Thoracic aorta (tissue), 2 donors: ENCODE measurements around the gene ATL2. TPM values are rescaled to one million over a fixed set of nuclear protein-coding genes. Genes with fewer than 3 reads are reported as not detected.
"Not testable (repeated sequence)": the region's sequence is repeated elsewhere in the genome, so short reads cannot be mapped to it uniquely, and the experiment has no call there.

Experiments
- ATAC-seq: fragments of 150-250 bp; one replicate; pipeline ENCODE4 v1.8.0; 2017; ENCODE audit warnings: low read depth; ENCODE audit not compliant: insufficient number of reproducible peaks, low FRiP score
- DNase-seq: peaks from one replicate; pipeline ENCODE4 v3.0.0-alpha.2; 2020; ENCODE audit warnings: low spot score
- H3K27ac ChIP-seq, 2 donors: fragments of 200-600 bp; sonication (generic); 1 replicate in 1 of 2; 2 replicates in 1 of 2; pipeline ENCODE4 v1.5.1; 2016; ENCODE audit warnings: mild to moderate bottlenecking in 2 of 2, moderate library complexity in 2 of 2
- H3K27me3 ChIP-seq: fragments of 200-600 bp; sonication (generic); replicated peaks from 2 replicates; pipeline ENCODE4 v1.6.0; 2016; ENCODE audit warnings: mild to moderate bottlenecking; ENCODE audit not compliant: insufficient read depth
- H3K36me3 ChIP-seq: fragments of 200-600 bp; sonication (generic); one replicate; pipeline ENCODE4 v1.5.1; 2016
- H3K4me1 ChIP-seq, 2 donors: fragments of 200-600 bp; sonication (generic); 1 replicate in 1 of 2; 2 replicates in 1 of 2; pipeline versions ENCODE4 v1.5.1 to v1.6.0; 2016; ENCODE audit warnings: low read depth in 2 of 2, mild to moderate bottlenecking in 1 of 2; ENCODE audit not compliant: control insufficient read depth in 1 of 2
- H3K4me3 ChIP-seq: fragments of 200-600 bp; sonication (generic); 2 replicates; pipeline ENCODE4 v1.5.1; 2016; ENCODE audit warnings: mild to moderate bottlenecking
- H3K9me3 ChIP-seq: fragments of 200-600 bp; sonication (generic); 2 replicates; pipeline ENCODE4 v1.5.1; 2016
- total RNA-seq, 2 donors: library from RNA; depleted of rRNA; stranded (reverse); fragments of >200 nt; gene quantifications; one replicate each; pipeline versions ENCODE4 v1.1.0 to v1.2.3, GENCODE V29; 2016
- TF ChIP-seq, protein P1 (sequence below): fragments of 200-600 bp; sonication (generic); IDR thresholded peaks from one replicate; pipeline ENCODE4 v1.5.1; 2019; ENCODE audit warnings: antibody characterized with exemption

The ATL2 gene
- total RNA-seq, 2 donors from 2014 or later, result 22.7 to 71.0 TPM

DNA sequence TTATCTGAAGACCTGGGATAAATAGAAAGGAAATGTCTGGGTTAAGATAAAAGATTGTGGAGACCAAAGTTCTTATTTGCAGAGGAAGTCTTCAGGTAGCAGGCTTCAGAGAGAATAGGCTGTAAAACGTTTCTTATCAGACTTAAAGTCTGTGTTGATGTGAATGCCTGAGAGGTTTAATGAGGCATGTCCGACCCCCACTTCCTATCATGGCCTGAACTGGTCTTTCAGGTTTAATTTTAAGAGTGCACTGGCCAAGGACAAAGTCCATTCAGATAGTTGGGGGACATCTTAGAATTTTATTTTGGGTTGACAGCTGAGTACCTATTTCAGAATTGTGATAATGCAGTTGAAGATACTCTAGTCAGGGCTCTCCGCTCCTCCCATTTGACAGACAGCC lies 92.1 kb downstream of the ATL2 start:
- TF ChIP-seq, protein P1, sequence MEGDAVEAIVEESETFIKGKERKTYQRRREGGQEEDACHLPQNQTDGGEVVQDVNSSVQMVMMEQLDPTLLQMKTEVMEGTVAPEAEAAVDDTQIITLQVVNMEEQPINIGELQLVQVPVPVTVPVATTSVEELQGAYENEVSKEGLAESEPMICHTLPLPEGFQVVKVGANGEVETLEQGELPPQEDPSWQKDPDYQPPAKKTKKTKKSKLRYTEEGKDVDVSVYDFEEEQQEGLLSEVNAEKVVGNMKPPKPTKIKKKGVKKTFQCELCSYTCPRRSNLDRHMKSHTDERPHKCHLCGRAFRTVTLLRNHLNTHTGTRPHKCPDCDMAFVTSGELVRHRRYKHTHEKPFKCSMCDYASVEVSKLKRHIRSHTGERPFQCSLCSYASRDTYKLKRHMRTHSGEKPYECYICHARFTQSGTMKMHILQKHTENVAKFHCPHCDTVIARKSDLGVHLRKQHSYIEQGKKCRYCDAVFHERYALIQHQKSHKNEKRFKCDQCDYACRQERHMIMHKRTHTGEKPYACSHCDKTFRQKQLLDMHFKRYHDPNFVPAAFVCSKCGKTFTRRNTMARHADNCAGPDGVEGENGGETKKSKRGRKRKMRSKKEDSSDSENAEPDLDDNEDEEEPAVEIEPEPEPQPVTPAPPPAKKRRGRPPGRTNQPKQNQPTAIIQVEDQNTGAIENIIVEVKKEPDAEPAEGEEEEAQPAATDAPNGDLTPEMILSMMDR, result no peak
- H3K27me3 ChIP-seq, result no peaks in the 10 kb centered on the region
- no peaks in the 10 kb centered on the region for H3K9me3 ChIP-seq
- H3K27ac ChIP-seq, result no peak overlapping the region
- H3K4me3 ChIP-seq, result no peak overlapping the region
- DNase-seq (no peak), ATAC-seq (no peak)
- no peaks in the 10 kb centered on the region for H3K36me3 ChIP-seq
- no peaks in the 10 kb centered on the region for H3K4me1 ChIP-seq

DNA sequence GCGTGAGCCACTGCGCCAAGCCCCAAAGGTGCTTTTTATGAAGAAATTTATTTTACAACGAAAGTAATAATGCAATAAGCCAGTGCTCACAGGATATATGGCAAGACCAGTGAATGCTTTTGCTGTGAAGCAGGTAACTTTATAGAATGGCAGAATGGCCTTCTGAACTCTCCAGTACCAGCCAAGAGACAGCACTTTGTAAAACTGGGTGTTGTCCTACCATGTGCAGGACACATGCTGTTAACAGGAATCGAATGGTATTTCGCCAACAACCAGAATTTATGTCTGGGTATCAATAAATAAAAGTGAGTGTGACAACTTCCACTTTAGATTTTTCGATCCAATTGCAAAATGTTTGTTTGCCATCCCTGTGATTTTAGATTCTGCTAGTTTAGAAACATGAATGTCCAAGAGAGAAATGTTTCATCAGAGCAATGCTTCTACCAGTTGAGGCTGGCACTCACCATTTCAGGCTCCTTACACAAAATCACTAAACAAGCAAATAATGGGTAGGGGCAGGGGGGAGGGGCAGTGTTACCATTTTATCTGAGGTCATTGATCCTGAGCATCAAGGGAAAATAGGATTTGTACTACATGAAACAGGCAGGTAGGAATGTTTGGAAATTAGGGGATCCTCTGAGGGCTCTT lies 95.9 kb downstream of the ATL2 start:
- no peaks in the 10 kb centered on the region for H3K27me3 ChIP-seq
- no peak overlapping the region for H3K4me3 ChIP-seq
- H3K36me3 ChIP-seq, result no peaks in the 10 kb centered on the region
- no peaks in the 10 kb centered on the region for H3K4me1 ChIP-seq
- H3K27ac ChIP-seq, result no peak overlapping the region
- TF ChIP-seq, protein P1, result no peak
- no peaks in the 10 kb centered on the region for H3K9me3 ChIP-seq
- DNase-seq (no peak), ATAC-seq (no peak)

DNA sequence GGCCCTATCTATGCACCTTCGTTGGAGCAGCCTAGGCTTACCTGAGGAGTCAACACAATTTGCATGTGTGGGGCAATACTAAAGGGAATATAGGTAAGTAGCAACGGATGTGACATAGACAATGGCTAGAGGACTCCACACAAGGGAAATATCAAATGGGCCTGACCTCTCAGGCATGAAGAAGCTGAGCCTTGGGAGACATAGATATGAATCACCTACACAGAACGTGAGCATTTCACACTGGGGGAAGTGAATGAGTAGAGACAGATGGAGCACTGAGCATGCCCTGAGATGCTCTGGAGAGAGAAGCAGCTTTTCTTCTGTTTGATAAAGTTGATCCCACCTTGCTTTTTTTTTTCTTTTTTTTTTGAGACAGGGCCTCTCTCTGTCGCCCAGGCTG lies 97.9 kb downstream of the ATL2 start:
- no peak overlapping the region for H3K4me3 ChIP-seq
- DNase-seq (no peak), ATAC-seq (no peak)
- H3K36me3 ChIP-seq, result no peaks in the 10 kb centered on the region
- TF ChIP-seq, protein P1, result no peak
- no peaks in the 10 kb centered on the region for H3K4me1 ChIP-seq
- no peaks in the 10 kb centered on the region for H3K9me3 ChIP-seq
- H3K27ac ChIP-seq, result no peak overlapping the region
- no peaks in the 10 kb centered on the region for H3K27me3 ChIP-seq

DNA sequence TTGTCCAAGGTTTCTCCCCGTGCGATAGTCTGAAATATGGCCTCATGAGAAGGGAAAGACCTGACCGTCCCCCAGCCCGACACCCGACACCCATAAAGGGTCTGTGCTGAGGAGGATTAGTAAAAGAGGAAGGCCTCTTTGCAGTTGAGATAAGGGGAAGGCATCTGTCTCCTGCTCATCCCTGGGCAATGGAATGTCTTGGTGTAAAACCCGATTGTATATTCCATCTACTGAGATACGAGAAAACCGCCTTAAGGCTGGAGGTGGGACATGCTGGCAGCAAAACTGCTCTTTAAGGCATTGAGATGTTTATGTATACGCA lies 99.0 kb downstream of the ATL2 start:
- not testable (repeated sequence) for ATAC-seq

DNA sequence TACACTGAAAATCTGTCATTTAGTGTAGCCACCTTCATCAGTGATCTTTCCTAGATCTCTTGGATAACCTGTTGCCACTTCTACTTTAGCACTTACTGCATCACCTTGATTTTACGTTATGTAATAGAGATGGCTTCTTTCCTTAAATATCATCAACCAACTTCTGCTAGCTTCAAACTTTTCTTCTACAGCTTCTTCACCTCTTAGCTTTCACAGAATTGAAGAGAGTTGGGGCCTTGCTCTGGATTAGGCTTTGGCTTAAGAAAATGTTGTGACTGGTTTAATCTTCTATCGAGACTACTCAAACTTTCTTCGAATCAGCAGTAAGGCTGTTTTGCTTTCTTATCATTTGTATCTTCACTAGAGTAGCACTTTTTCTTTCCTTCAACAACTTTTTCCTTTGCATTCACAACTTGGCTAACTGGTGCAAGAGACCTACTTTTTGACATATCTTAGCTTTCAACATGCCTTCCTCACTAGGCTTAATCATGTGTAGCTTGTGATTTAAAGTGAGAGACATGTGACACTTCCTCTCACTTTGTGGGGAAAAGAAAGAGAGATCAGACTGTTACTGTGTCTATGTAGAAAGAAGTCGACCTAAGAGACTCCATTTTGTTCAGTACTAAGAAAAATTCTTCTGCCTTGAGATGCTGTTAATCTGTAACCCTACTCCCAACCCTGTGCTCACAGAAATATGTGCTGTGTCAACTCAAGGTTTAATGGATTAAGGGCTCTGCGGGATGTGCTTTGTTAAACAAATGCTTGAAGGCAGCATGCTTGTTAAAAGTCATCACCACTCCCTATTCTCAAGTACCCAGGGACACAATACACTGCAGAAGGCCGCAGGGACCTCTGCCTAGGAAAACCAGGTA lies 99.6 kb downstream of the ATL2 start:
- Histone ChIP-seq H3K4me3 (no peak overlapping the region), H3K4me1 (no peaks in the 10 kb centered on the region), H3K27ac (no peak overlapping the region), H3K9me3 (no peaks in the 10 kb centered on the region), H3K27me3 (no peaks in the 10 kb centered on the region), H3K36me3 (no peaks in the 10 kb centered on the region)
- TF ChIP-seq, protein P1, result no peak
- no peak for DNase-seq
- no peak for ATAC-seq

More for the DNA sequence above, 99.0 kb downstream of the ATL2 start:
- not testable (repeated sequence) for H3K27ac ChIP-seq, H3K9me3 ChIP-seq, H3K27me3 ChIP-seq, DNase-seq, H3K4me3 ChIP-seq, H3K4me1 ChIP-seq, H3K36me3 ChIP-seq
